Loucy (cell line): ENCODE results near the gene LIN52.

Source experiments
- H2AFZ ChIP-seq: fragments of 200-600 bp; sonication (generic); 2 replicates; pipeline ENCODE4 v1.6.0; 2016; ENCODE audit warnings: antibody characterized with exemption, mild to moderate bottlenecking, low read length, moderate library complexity
- H3F3A ChIP-seq: fragments of 200-600 bp; 2 replicates; pipeline ENCODE4 v1.6.0; 2016; ENCODE audit warnings: antibody characterized with exemption, low read depth, mild to moderate bottlenecking
- H3K27me3 ChIP-seq: fragments of 200-600 bp; sonication (generic); 2 replicates; pipeline ENCODE4 v1.6.1; 2014; ENCODE audit warnings: low read length, mild to moderate bottlenecking; ENCODE audit not compliant: insufficient read depth, poor library complexity, severe bottlenecking
- H3K36me3 ChIP-seq: fragments of 200-600 bp; sonication (generic); 2 replicates; pipeline ENCODE4 v1.6.1; 2016; ENCODE audit warnings: low read length; ENCODE audit not compliant: insufficient read depth
- H3K4me1 ChIP-seq: fragments of 200-600 bp; sonication (generic); 2 replicates; pipeline ENCODE4 v1.5.1; 2014; ENCODE audit warnings: low read length, mild to moderate bottlenecking; ENCODE audit not compliant: insufficient read depth, poor library complexity, severe bottlenecking
- H3K4me2 ChIP-seq: fragments of 200-600 bp; sonication (generic); 2 replicates; pipeline ENCODE4 v1.6.0; 2014; ENCODE audit warnings: antibody characterized with exemption, low read length, low read depth, mild to moderate bottlenecking; ENCODE audit not compliant: poor library complexity, severe bottlenecking
- H3K4me3 ChIP-seq: fragments of 200-600 bp; sonication (generic); 2 replicates; pipeline ENCODE4 v1.5.1; 2014; ENCODE audit warnings: low read length, mild to moderate bottlenecking, mixed read lengths; ENCODE audit not compliant: poor library complexity, severe bottlenecking
- H3K79me2 ChIP-seq: fragments of 200-600 bp; sonication (generic); 2 replicates; pipeline ENCODE4 v1.6.1; 2014; ENCODE audit warnings: low read length; ENCODE audit not compliant: insufficient read depth
- H3K9ac ChIP-seq: fragments of 200-600 bp; sonication (generic); 2 replicates; pipeline ENCODE4 v1.6.0; 2014; ENCODE audit warnings: mild to moderate bottlenecking, low read depth, low read length, moderate library complexity; ENCODE audit not compliant: poor library complexity, severe bottlenecking
- H3K9me2 ChIP-seq: fragments of 200-600 bp; sonication (generic); replicated peaks from 2 replicates; pipeline ENCODE4 v1.6.1; 2016; ENCODE audit warnings: low read depth, low read length, mixed read lengths
- H3K9me3 ChIP-seq: fragments of 200-600 bp; sonication (generic); 2 replicates; pipeline ENCODE4 v1.6.1; 2014; ENCODE audit warnings: mild to moderate bottlenecking, antibody characterized with exemption, low read length, low read depth; ENCODE audit not compliant: insufficient read depth
- H4K20me1 ChIP-seq: fragments of 200-600 bp; sonication (generic); 2 replicates; pipeline ENCODE4 v1.6.0; 2014; ENCODE audit warnings: antibody characterized with exemption, low read length, mild to moderate bottlenecking; ENCODE audit not compliant: insufficient read depth, poor library complexity, severe bottlenecking
- CTCF ChIP-seq: fragments of 200-600 bp; sonication (generic); conservative IDR thresholded peaks from 2 replicates; pipeline ENCODE4 v1.5.1; 2014; ENCODE audit warnings: mild to moderate bottlenecking, antibody characterized with exemption, low read length
- EZH2phosphoT487 ChIP-seq: fragments of 200-600 bp; IDR thresholded peaks from 2 replicates; pipeline ENCODE4 v1.6.1; 2018; ENCODE audit warnings: antibody characterized with exemption, mild to moderate bottlenecking, moderate library complexity, borderline replicate concordance

Gene LIN52

GRCh38 chr14:74049876-74050495 lies 34.8 kb upstream of the LIN52 start:
- H3K4me2 ChIP-seq: no peak overlapping the region
- H3K4me1 ChIP-seq: no peaks in the 10 kb centered on the region
- H4K20me1 ChIP-seq: no peaks in the 10 kb centered on the region
- no peaks in the 10 kb centered on the region for H3K9me2 ChIP-seq
- H3K4me3 ChIP-seq: no peak overlapping the region
- H3F3A ChIP-seq: no peaks in the 10 kb centered on the region
- no peaks in the 10 kb centered on the region for H3K9me3 ChIP-seq
- no peak overlapping the region for H3K9ac ChIP-seq
- no peak for TF ChIP-seq EZH2phosphoT487
- TF ChIP-seq CTCF: no peak
- no peaks in the 10 kb centered on the region for H3K27me3 ChIP-seq
- H2AFZ ChIP-seq: no peak overlapping the region; the same call in 1 of the 2 replicates
- H3K36me3 ChIP-seq: no peaks in the 10 kb centered on the region
- H3K79me2 ChIP-seq: no peaks in the 10 kb centered on the region

- Histone ChIP-seq H3K9ac (no peak overlapping the region), H3K9me3 (no peaks in the 10 kb centered on the region), H3K79me2 (no peaks in the 10 kb centered on the region), H3K4me2 (no peak overlapping the region), H3K9me2 (no peaks in the 10 kb centered on the region), H4K20me1 (no peaks in the 10 kb centered on the region), H2AFZ (no peak overlapping the region), H3K4me1 (no peaks in the 10 kb centered on the region), H3K4me3 (no peak overlapping the region), H3K36me3 (no peaks in the 10 kb centered on the region), H3F3A (no peaks in the 10 kb centered on the region), H3K27me3 (no peaks in the 10 kb centered on the region)
- TF ChIP-seq EZH2phosphoT487 (no peak), CTCF (no peak)
Measured at GRCh38 chr14:74062809-74063150, 22.0 kb upstream of the LIN52 start.

GRCh38 chr14:74064426-74064825 lies 20.3 kb upstream of the LIN52 start:
- Histone ChIP-seq H3K4me3 (no peak overlapping the region), H3K4me1 (no peaks in the 10 kb centered on the region), H4K20me1 (no peaks in the 10 kb centered on the region), H3K9ac (no peak overlapping the region), H3K9me2 (no peaks in the 10 kb centered on the region), H3K9me3 (no peaks in the 10 kb centered on the region), H3K79me2 (no peaks in the 10 kb centered on the region), H3K27me3 (no peaks in the 10 kb centered on the region), H3K4me2 (no peak overlapping the region), H2AFZ (no peak overlapping the region), H3K36me3 (no peaks in the 10 kb centered on the region), H3F3A (no peaks in the 10 kb centered on the region)
- no peak for TF ChIP-seq CTCF
- TF ChIP-seq EZH2phosphoT487: no peak
